HG03060 (cell line): ENCODE results near the gene TMEM248.
"Not testable (repeated sequence)": the region's sequence is repeated elsewhere in the genome, so short reads cannot be mapped to it uniquely, and the experiment has no call there.

Source experiments
- ATAC-seq: cut with Tn5 transposase; IDR thresholded peaks from one replicate; pipeline ENCODE4 v1.9.1; 2021; ENCODE audit warnings: low read depth, moderate number of reproducible peaks; ENCODE audit not compliant: unreplicated experiment

Gene TMEM248, protein sequence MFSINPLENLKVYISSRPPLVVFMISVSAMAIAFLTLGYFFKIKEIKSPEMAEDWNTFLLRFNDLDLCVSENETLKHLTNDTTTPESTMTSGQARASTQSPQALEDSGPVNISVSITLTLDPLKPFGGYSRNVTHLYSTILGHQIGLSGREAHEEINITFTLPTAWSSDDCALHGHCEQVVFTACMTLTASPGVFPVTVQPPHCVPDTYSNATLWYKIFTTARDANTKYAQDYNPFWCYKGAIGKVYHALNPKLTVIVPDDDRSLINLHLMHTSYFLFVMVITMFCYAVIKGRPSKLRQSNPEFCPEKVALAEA

GRCh38 chr7:66920769-66921395 is at the start of gene TMEM248:
TMEM248 (plus strand) TSS chr7:66921225; CDS start chr7:66941866, 20,641 bp downstream.
- ATAC-seq: no peak

GRCh38 chr7:66873476-66873875 is 47.5 kb upstream of the TMEM248 start:
- no peak for ATAC-seq

- ATAC-seq: peak; percentile 94
Observed at GRCh38 chr7:66877577-66878300, 43.3 kb upstream of the TMEM248 start.

GRCh38 chr7:66878301-66878685 is 42.7 kb upstream of the TMEM248 start:
- not testable (repeated sequence) for ATAC-seq

GRCh38 chr7:66880053-66880452 is 41.0 kb upstream of the TMEM248 start:
- ATAC-seq: no peak

DNA sequence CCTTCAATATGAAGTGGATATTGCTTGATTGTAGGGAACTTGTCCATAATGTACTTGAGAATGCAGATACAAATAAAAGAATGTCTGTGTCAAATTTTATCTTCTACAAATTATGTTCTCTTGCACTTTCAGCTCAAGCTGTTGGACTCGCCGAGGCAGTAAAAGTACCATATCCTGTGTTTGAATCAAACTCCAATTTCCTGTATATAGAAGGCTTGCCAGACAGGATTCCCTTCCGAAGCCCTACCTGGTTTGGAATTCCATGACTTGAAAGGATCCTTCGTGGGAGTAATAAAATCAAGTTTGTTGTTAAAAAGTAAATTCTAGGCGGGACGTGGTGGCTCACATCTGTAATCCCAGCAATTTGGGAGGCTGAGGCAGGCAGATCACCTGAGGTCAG is 40.4 kb upstream of the TMEM248 start:
- ATAC-seq: not testable (repeated sequence)

DNA sequence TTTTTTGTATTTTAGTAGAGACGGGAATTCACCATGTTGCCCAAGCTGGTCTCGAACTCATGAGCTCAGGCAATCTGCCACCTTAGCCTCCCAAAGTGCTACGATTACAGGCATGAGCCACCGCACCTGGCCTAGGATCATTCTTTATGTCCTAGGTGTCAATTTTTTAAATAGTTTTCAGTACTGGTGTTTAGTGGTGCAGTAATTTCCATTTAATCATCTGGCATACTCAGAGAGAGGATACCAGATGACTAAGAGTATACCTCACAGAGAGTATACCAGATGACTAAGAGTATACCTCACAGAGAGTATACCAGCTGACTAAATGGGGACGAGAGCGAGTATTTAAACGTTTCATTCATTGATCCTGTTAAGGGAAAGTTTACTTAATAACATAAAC is 37.3 kb upstream of the TMEM248 start:
- ATAC-seq: no peak

DNA sequence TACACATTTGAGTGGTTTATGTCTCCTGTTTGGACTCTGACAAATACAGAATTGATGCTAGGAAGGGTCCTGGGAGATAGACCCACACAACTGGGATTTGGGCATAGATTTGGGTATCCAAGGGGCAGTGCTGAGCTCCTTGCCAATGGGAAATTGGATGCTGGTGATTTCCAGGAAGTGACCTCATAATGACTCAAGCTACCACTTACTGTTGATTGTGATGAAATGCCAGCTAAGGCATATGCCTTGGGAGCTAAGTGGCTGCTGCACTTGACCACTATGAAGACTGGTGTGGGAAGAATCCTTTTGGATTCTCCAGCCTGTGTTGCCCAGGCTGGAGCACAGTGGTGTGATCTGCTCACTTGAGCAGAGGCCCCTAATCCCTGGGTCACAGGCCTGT is 36.5 kb upstream of the TMEM248 start:
- ATAC-seq: not testable (repeated sequence)

GRCh38 chr7:66886152-66886551 is 34.9 kb upstream of the TMEM248 start:
- peak; percentile 61 for ATAC-seq

GRCh38 chr7:66888223-66888622 is 32.8 kb upstream of the TMEM248 start:
- ATAC-seq: not testable (repeated sequence)

GRCh38 chr7:66894463-66895080 is 26.5 kb upstream of the TMEM248 start:
- no peak for ATAC-seq

DNA sequence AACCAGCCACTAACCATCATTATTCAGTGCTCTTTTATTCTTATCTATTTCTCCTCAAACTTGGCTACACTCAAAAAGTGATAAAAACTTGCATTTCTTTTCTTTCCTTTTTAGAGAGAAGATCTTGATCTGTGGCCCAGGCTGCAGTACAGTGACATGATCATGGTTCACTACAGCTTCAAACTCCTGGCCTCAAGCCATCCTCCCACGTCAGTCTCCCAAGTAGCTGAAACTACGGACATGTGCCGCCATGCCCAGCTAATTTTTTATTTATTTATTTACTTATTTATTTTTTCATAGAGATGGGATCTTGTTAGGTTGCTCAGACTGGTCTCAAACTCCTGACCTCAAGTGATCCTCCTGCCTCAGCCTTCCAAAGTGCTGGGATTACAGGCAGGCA is 24.6 kb upstream of the TMEM248 start:
- no peak for ATAC-seq

- no peak for ATAC-seq
Observed at GRCh38 chr7:66899552-66900280, 21.3 kb upstream of the TMEM248 start.

GRCh38 chr7:66901941-66902843 is 18.8 kb upstream of the TMEM248 start:
- ATAC-seq: no peak

DNA sequence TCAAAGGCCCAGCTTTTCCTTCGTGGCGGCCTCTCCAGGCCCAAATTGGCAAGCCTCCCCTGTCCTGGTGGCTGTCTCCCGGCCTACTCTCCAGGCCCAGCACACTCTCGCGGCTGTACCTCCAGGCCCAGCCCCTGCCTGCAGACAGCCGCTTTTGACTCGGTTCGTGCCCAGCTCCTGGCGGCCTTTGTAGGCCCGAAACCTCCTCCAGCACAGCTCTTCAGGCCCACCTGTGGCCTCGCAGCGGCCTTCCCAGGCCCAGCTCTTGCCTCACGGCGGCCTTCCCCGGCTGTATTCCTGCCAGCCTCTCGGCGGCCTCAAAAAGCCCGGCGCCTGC is 18.2 kb upstream of the TMEM248 start:
- no peak for ATAC-seq

GRCh38 chr7:66903360-66904062 is 17.5 kb upstream of the TMEM248 start:
- no peak for ATAC-seq

GRCh38 chr7:66904063-66904593 is 16.9 kb upstream of the TMEM248 start:
- no peak for ATAC-seq

GRCh38 chr7:66905278-66905677 is 15.7 kb upstream of the TMEM248 start:
- no peak for ATAC-seq

GRCh38 chr7:66905689-66906088 is 15.3 kb upstream of the TMEM248 start:
- ATAC-seq: no peak
